Measurements from ENCODE around the gene ZNF221. TPM values are rescaled to one million over a fixed set of nuclear protein-coding genes. Genes with fewer than 3 reads are reported as not detected.

The ZNF221 gene
- total and polyA plus RNA-seq, 2 experiments from 2014 or later, result 1.5 to 9.2 TPM

DNA sequence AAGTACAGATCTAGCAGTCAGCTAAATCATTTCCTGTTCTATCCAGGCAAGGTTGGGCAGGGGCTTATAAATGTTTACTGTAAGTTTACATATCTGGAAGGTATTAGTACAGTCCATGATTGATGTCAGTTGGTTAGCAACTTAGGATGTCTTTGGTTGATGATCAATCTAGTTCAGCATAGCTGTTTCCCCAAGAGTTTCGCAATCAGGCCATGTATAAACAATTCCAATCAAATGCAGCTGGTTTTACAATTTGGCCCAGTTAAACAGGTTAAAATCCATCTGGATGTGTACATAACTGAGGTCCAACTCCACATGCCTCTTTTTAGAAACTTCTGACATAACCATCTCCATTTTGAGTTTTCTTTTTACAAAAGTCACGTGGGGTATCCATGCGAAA is 6.9 kb downstream of the ZNF221 start (continued):
- TF ChIP-seq, protein P1, sequence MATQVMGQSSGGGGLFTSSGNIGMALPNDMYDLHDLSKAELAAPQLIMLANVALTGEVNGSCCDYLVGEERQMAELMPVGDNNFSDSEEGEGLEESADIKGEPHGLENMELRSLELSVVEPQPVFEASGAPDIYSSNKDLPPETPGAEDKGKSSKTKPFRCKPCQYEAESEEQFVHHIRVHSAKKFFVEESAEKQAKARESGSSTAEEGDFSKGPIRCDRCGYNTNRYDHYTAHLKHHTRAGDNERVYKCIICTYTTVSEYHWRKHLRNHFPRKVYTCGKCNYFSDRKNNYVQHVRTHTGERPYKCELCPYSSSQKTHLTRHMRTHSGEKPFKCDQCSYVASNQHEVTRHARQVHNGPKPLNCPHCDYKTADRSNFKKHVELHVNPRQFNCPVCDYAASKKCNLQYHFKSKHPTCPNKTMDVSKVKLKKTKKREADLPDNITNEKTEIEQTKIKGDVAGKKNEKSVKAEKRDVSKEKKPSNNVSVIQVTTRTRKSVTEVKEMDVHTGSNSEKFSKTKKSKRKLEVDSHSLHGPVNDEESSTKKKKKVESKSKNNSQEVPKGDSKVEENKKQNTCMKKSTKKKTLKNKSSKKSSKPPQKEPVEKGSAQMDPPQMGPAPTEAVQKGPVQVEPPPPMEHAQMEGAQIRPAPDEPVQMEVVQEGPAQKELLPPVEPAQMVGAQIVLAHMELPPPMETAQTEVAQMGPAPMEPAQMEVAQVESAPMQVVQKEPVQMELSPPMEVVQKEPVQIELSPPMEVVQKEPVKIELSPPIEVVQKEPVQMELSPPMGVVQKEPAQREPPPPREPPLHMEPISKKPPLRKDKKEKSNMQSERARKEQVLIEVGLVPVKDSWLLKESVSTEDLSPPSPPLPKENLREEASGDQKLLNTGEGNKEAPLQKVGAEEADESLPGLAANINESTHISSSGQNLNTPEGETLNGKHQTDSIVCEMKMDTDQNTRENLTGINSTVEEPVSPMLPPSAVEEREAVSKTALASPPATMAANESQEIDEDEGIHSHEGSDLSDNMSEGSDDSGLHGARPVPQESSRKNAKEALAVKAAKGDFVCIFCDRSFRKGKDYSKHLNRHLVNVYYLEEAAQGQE (IDR thresholded peaks at IDR 0.05; ENCODE audit: unreplicated experiment), result no peak
- TF ChIP-seq NANOG (IDR thresholded peaks at IDR 0.05; ENCODE audit: borderline replicate concordance), result no peak

DNA sequence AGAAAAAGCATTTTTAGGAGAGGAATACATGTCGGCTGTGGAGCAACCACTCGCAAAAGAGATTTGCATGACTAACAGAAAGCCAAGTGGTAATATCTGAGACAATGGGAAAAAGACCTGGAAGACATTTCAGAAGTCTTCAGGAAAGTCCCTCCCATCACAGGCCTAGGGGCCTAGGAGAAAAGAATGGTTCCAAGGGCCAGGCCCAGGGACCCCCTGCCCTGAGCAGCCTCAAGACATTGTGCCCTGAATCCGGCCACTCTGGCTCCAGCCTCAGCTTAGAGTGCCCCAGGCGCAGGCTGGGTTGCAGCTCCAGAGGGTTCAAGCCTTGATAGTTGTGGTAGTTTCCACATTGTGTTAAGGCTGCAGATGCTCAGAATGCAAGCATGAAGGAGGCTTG is 9.4 kb downstream of the ZNF221 start:
- Histone ChIP-seq H3K9me2 (ENCODE audit: insufficient read depth) (no peaks in the 10 kb centered on the region), H3K27ac (ENCODE audit: low read depth) (no peak overlapping the region), H3K4me1 (ENCODE audit: insufficient read depth) (no peaks in the 10 kb centered on the region), H4K20me1 (replicated peaks; ENCODE audit: insufficient read depth) (no peaks in the 10 kb centered on the region), H3K4me3 (no peak overlapping the region), H2AFZ (no peak overlapping the region), H3K79me2 (replicated peaks; ENCODE audit: insufficient read depth) (peaks cover 5% of the 10 kb centered on the region), H3K4me2 (no peak overlapping the region), H3F3A (replicated peaks; ENCODE audit: low read depth) (no peaks in the 10 kb centered on the region), H3K27me3 (ENCODE audit: insufficient read depth) (no peaks in the 10 kb centered on the region), H3K36me3 (ENCODE audit: insufficient read depth) (peaks cover 46% of the 10 kb centered on the region)
- no peaks in the 10 kb centered on the region for H3K4me1 Mint-ChIP-seq
- no peak overlapping the region for H3K4me3 Mint-ChIP-seq
- H3K9me3 Mint-ChIP-seq, result peaks cover 77% of the 10 kb centered on the region
- DNase-seq (ENCODE audit: low spot score) (no peak), ATAC-seq (no peak)
- no peak overlapping the region for H3K27ac Mint-ChIP-seq
- peaks cover 2% of the 10 kb centered on the region for H3K27me3 Mint-ChIP-seq (ENCODE audit: insufficient read depth, low read depth, poor library complexity)
- peaks cover 82% of the 10 kb centered on the region for H3K36me3 Mint-ChIP-seq (ENCODE audit: low read depth)
- no peak for TF ChIP-seq ZNF114 (CRISPR knock-in tag; IDR thresholded peaks at IDR 0.05)
- no peak for TF ChIP-seq CREB1 (CRISPR knock-in tag; IDR thresholded peaks at IDR 0.05; ENCODE audit: low read depth)
- TF ChIP-seq, protein P1 (IDR thresholded peaks at IDR 0.05; ENCODE audit: unreplicated experiment), result no peak
- TF ChIP-seq, protein P2, sequence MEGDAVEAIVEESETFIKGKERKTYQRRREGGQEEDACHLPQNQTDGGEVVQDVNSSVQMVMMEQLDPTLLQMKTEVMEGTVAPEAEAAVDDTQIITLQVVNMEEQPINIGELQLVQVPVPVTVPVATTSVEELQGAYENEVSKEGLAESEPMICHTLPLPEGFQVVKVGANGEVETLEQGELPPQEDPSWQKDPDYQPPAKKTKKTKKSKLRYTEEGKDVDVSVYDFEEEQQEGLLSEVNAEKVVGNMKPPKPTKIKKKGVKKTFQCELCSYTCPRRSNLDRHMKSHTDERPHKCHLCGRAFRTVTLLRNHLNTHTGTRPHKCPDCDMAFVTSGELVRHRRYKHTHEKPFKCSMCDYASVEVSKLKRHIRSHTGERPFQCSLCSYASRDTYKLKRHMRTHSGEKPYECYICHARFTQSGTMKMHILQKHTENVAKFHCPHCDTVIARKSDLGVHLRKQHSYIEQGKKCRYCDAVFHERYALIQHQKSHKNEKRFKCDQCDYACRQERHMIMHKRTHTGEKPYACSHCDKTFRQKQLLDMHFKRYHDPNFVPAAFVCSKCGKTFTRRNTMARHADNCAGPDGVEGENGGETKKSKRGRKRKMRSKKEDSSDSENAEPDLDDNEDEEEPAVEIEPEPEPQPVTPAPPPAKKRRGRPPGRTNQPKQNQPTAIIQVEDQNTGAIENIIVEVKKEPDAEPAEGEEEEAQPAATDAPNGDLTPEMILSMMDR (conservative IDR thresholded peaks at IDR 0.05; ENCODE audit: low read depth in 2 of 2), result no peak
- TF ChIP-seq, protein P3, sequence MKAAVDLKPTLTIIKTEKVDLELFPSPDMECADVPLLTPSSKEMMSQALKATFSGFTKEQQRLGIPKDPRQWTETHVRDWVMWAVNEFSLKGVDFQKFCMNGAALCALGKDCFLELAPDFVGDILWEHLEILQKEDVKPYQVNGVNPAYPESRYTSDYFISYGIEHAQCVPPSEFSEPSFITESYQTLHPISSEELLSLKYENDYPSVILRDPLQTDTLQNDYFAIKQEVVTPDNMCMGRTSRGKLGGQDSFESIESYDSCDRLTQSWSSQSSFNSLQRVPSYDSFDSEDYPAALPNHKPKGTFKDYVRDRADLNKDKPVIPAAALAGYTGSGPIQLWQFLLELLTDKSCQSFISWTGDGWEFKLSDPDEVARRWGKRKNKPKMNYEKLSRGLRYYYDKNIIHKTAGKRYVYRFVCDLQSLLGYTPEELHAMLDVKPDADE (IDR thresholded peaks at IDR 0.05), result no peak
- TF ChIP-seq ZNF331 (CRISPR knock-in tag; IDR thresholded peaks at IDR 0.05; ENCODE audit: low read depth), result no peak
- TF ChIP-seq EZH2phosphoT487 (IDR thresholded peaks at IDR 0.05; ENCODE audit: unreplicated experiment), result no peak
- TF ChIP-seq, protein P4, sequence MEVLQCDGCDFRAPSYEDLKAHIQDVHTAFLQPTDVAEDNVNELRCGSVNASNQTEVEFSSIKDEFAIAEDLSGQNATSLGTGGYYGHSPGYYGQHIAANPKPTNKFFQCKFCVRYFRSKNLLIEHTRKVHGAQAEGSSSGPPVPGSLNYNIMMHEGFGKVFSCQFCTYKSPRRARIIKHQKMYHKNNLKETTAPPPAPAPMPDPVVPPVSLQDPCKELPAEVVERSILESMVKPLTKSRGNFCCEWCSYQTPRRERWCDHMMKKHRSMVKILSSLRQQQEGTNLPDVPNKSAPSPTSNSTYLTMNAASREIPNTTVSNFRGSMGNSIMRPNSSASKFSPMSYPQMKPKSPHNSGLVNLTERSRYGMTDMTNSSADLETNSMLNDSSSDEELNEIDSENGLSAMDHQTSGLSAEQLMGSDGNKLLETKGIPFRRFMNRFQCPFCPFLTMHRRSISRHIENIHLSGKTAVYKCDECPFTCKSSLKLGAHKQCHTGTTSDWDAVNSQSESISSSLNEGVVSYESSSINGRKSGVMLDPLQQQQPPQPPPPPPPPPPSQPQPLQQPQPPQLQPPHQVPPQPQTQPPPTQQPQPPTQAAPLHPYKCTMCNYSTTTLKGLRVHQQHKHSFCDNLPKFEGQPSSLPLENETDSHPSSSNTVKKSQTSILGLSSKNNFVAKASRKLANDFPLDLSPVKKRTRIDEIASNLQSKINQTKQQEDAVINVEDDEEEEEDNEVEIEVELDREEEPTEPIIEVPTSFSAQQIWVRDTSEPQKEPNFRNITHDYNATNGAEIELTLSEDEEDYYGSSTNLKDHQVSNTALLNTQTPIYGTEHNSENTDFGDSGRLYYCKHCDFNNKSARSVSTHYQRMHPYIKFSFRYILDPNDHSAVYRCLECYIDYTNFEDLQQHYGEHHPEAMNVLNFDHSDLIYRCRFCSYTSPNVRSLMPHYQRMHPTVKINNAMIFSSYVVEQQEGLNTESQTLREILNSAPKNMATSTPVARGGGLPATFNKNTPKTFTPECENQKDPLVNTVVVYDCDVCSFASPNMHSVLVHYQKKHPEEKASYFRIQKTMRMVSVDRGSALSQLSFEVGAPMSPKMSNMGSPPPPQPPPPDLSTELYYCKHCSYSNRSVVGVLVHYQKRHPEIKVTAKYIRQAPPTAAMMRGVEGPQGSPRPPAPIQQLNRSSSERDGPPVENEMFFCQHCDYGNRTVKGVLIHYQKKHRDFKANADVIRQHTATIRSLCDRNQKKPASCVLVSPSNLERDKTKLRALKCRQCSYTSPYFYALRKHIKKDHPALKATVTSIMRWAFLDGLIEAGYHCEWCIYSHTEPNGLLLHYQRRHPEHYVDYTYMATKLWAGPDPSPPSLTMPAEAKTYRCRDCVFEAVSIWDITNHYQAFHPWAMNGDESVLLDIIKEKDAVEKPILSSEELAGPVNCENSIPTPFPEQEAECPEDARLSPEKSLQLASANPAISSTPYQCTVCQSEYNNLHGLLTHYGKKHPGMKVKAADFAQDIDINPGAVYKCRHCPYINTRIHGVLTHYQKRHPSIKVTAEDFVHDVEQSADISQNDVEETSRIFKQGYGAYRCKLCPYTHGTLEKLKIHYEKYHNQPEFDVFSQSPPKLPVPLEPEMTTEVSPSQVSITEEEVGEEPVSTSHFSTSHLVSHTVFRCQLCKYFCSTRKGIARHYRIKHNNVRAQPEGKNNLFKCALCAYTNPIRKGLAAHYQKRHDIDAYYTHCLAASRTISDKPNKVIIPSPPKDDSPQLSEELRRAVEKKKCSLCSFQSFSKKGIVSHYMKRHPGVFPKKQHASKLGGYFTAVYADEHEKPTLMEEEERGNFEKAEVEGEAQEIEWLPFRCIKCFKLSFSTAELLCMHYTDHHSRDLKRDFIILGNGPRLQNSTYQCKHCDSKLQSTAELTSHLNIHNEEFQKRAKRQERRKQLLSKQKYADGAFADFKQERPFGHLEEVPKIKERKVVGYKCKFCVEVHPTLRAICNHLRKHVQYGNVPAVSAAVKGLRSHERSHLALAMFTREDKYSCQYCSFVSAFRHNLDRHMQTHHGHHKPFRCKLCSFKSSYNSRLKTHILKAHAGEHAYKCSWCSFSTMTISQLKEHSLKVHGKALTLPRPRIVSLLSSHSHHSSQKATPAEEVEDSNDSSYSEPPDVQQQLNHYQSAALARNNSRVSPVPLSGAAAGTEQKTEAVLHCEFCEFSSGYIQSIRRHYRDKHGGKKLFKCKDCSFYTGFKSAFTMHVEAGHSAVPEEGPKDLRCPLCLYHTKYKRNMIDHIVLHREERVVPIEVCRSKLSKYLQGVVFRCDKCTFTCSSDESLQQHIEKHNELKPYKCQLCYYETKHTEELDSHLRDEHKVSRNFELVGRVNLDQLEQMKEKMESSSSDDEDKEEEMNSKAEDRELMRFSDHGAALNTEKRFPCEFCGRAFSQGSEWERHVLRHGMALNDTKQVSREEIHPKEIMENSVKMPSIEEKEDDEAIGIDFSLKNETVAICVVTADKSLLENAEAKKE (CRISPR knock-in tag; IDR thresholded peaks at IDR 0.05), result no peak

All from GM23338 (cell line).